ENCODE results near the gene C6orf163. TPM values are rescaled to one million over a fixed set of nuclear protein-coding genes. Genes with fewer than 3 reads are reported as not detected.

C6orf163 gene
- total and polyA plus RNA-seq, 2 of the 4 experiments (the other 2 are of a cell fraction), result 0.55 to 0.90 TPM

- Histone ChIP-seq H2BK120ac (ENCODE audit: low read depth, low read length) (no peak overlapping the region), H3K56ac (ENCODE audit: extremely low read depth, insufficient read depth, low read length) (no peak overlapping the region), H3K18ac (ENCODE audit: low read depth, low read length) (no peak overlapping the region), H2BK20ac (ENCODE audit: low read depth, low read length) (no peak overlapping the region), H2AK5ac (ENCODE audit: low read depth, low read length) (no peak overlapping the region), H3K79me1 (ENCODE audit: low read depth in 1 of 2, low read length in 2 of 2) (no peaks in the 10 kb centered on the region), H3K27ac (ENCODE audit: insufficient read depth, low read length) (no peak overlapping the region), H3K4ac (ENCODE audit: low read depth, low read length) (no peak overlapping the region), H3K36me3 (ENCODE audit: control insufficient read depth, insufficient read depth, low read length) (no peaks in the 10 kb centered on the region), H3K9ac (ENCODE audit: low read depth, low read length) (peak overlapping the region; percentile 9; the same call in 1 of the 2 replicates), H4K5ac (ENCODE audit: low read depth, low read length) (no peak overlapping the region), H4K8ac (ENCODE audit: low read depth in 2 of 2, low read length in 2 of 2) (peak overlapping the region; percentile 18 to 59; a peak in 1 of 4 replicates), H3K4me3 (ENCODE audit: insufficient read depth, low read depth, low read length) (peak overlapping the region; percentile 85), H2BK15ac (ENCODE audit: low read depth, low read length) (no peak overlapping the region), H3K23ac (ENCODE audit: low read depth, low read length) (no peak overlapping the region), H4K20me1 (ENCODE audit: insufficient read depth, low read length) (no peaks in the 10 kb centered on the region; the same call in 1 of the 2 replicates), H2AK9ac (replicated peaks; ENCODE audit: low read depth, low read length, poor library complexity) (no peak overlapping the region), H2AFZ (replicated peaks; ENCODE audit: low read length, poor library complexity) (peak overlapping the region; percentile 39), H3K9me1 (ENCODE audit: insufficient read depth, low read length) (no peaks in the 10 kb centered on the region), H3K4me1 (ENCODE audit: control insufficient read depth, insufficient read depth, low read length) (no peaks in the 10 kb centered on the region), H3K9me3 (ENCODE audit: control insufficient read depth, insufficient read depth, low read length) (no peaks in the 10 kb centered on the region), H3K14ac (replicated peaks; ENCODE audit: low read depth, low read length) (no peak overlapping the region), H3K27me3 (ENCODE audit: control insufficient read depth, insufficient read depth, low read length) (no peaks in the 10 kb centered on the region; the same call in 1 of the 2 replicates), H4K91ac (ENCODE audit: insufficient read depth, low read depth, low read length) (no peak overlapping the region), H2BK5ac (ENCODE audit: low read depth, low read length, poor library complexity, severe bottlenecking) (no peak overlapping the region), H3K4me2 (ENCODE audit: low read depth, low read length) (peak overlapping the region; percentile 98)
- ATAC-seq (ENCODE audit: low read depth) (peak; percentile 69), DNase-seq (peak; percentile 41)
- TF ChIP-seq NFE2L2 (IDR thresholded peaks at IDR 0.05; ENCODE audit: low read depth, low read length) (no peak), CEBPB (IDR thresholded peaks at IDR 0.05; ENCODE audit: low read depth, low read length) (no peak), FOS (IDR thresholded peaks at IDR 0.05; ENCODE audit: low read depth, low read length) (no peak), RFX5 (IDR thresholded peaks at IDR 0.05; ENCODE audit: low read depth, low read length) (no peak), MXI1 (IDR thresholded peaks at IDR 0.05; ENCODE audit: borderline replicate concordance, low read depth, low read length) (no peak), USF2 (IDR thresholded peaks at IDR 0.05; ENCODE audit: low read depth, low read length) (no peak), MAZ (IDR thresholded peaks at IDR 0.05; ENCODE audit: borderline replicate concordance, low read depth, low read length) (peak; percentile 61; the same call in 1 of the 2 replicates), CTCF (conservative IDR thresholded peaks at IDR 0.05; ENCODE audit: low read depth, low read length) (no peak), POLR2A (IDR thresholded peaks at IDR 0.05; ENCODE audit: low read depth, low read length) (no peak)
- in situ Hi-C loops (cut with MboI; ENCODE audit: low sequenced_read_pairs) (no loop called here), dilution Hi-C loops (cut with HindIII; ENCODE audit: low sequenced_read_pairs, unreplicated experiment) (no loop called here), intact Hi-C loops (cut with micrococcal nuclease) (loop anchor here (5.0 to 10.0 kb wide), 3 partner anchors 65 to 757 kb away; partner anchors contain the start of genes CNR1 and SLC35A1)
- POLR2A ChIA-PET (ENCODE audit: unreplicated experiment), result no interaction called here
- WGBS, 2 experiments (ENCODE audit: extremely low coverage in 2 of 2, insufficient read length in 1 of 2), result 0% methylated on average over 5 of the region's 10 CpGs; no CpG with 5 or more reads in 1 of the 2 experiments
- BruUV-seq (replicated peaks), result no TSS peak
- CTCF ChIA-PET, result no interaction called here
Observed at GRCh38 chr6:87407561-87407900, 62.9 kb downstream of the C6orf163 start.

Measured in IMR-90 (cell line).